Gastroesophageal sphincter (tissue), 4 donors: ENCODE data around the gene NBAS. TPM values are rescaled to one million over a fixed set of nuclear protein-coding genes. Genes with fewer than 3 reads are reported as not detected.

ENCODE experiments used
- ATAC-seq: fragments of 150-250 bp; one replicate; pipeline ENCODE4 v1.9.1; 2016; ENCODE audit warnings: mild to moderate bottlenecking, moderate library complexity
- H3K27ac ChIP-seq, 4 donors: fragments of 200-600 bp; sonication (generic) in 3 of 4; 1 replicate in 3 of 4; 2 replicates in 1 of 4; pipeline ENCODE4 v1.5.1; 2016 to 2019
- H3K27me3 ChIP-seq: fragments of 200-600 bp; sonication (generic); one replicate; pipeline ENCODE4 v1.5.1; 2019
- H3K36me3 ChIP-seq, 2 donors: fragments of 200-600 bp; sonication (generic); one replicate each; pipeline ENCODE4 v1.5.1; 2019; ENCODE audit warnings: control low read depth in 1 of 2
- H3K4me1 ChIP-seq, 3 donors: fragments of 200-600 bp; sonication (generic); 1 replicate in 2 of 3; 2 replicates in 1 of 3; pipeline ENCODE4 v1.5.1; 2016 to 2019; ENCODE audit warnings: control low read depth in 2 of 3
- H3K4me3 ChIP-seq, 2 donors: fragments of 200-600 bp; sonication (generic); one replicate each; pipeline ENCODE4 v1.5.1; 2019; ENCODE audit warnings: mild to moderate bottlenecking in 1 of 2, moderate library complexity in 1 of 2
- H3K9me3 ChIP-seq, 3 donors: fragments of 200-600 bp; sonication (generic); one replicate each; pipeline ENCODE4 v1.5.1; 2017 to 2019; ENCODE audit warnings: control low read depth in 2 of 3
- EP300 ChIP-seq: sonication (generic); formaldehyde crosslinking; IDR thresholded peaks from one replicate; pipeline ENCODE4 v1.6.1; 2017; ENCODE audit warnings: antibody characterized with exemption, mild to moderate bottlenecking
- POLR2A ChIP-seq, 2 donors: fragments of 450-650 bp; IDR thresholded peaks; one replicate each; pipeline ENCODE4 v1.6.1; 2017; ENCODE audit warnings: antibody characterized with exemption in 2 of 2, mild to moderate bottlenecking in 2 of 2, moderate library complexity in 1 of 2
- POLR2AphosphoS5 ChIP-seq: sonication (generic); formaldehyde crosslinking; IDR thresholded peaks from one replicate; pipeline ENCODE4 v1.6.1; 2017; ENCODE audit warnings: antibody characterized with exemption
- WGBS, 2 donors: methylation state at CpG; one replicate each; pipeline ENCODE4 v1.1.5; 2018; ENCODE audit warnings: low coverage in 1 of 2; 5-methylcytosine and 5-hydroxymethylcytosine counted together
- total RNA-seq, 4 donors: library from RNA; depleted of rRNA; stranded (reverse); fragments of >200 nt; gene quantifications; one replicate each; pipeline ENCODE4 v1.1.0, GENCODE V29; 2016
- TF ChIP-seq, protein P1 (sequence below), 4 experiments: fragments of 200-600 bp in 2 of 4; fragments of 450-650 bp in 2 of 4; sonication (generic) in 1 of 4; IDR thresholded peaks; one replicate each; pipeline ENCODE4 v1.5.1; 2017 to 2019; ENCODE audit warnings: antibody characterized with exemption in 4 of 4, mild to moderate bottlenecking in 2 of 4, moderate library complexity in 2 of 4

NBAS gene
- total RNA-seq, 4 donors from 2014 or later: 34.9 to 50.9 (median 40.4) TPM

DNA sequence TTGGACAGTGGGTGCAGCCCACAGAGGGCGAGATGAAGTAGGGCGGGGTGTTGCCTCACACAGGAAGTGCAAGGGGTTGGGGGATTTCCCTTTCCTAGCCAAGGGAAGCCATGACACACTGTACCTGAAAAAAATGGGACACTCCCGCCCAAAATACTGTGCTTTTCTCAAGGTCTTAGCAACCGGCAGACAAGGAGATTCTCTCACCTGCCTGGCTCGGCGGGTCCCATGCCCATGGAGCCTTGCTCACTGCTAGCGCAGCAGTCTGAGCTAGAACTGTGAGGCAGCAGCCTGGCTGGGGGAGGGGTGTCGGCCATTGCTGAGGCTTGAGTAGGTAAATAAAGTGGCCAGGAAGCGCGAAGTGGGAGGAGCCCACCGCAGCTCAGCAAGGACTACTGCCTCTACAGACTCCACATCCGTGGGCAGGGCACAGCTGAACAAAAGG is 244.7 kb downstream of the NBAS start:
- 93% methylated on average over 4 of the region's 12 CpGs; no CpG with 5 or more reads in 1 of the 2 donors for WGBS, 2 donors
- Histone ChIP-seq H3K27ac (no peak overlapping the region), H3K4me3 (no peak overlapping the region), H3K36me3 (peaks cover 0 to 32% of the 10 kb centered on the region in 2 donors), H3K9me3 (peaks cover 0 to 19% (median 0%) of the 10 kb centered on the region in 3 donors), H3K4me1 (no peaks in the 10 kb centered on the region), H3K27me3 (no peaks in the 10 kb centered on the region)
- TF ChIP-seq, protein P1, sequence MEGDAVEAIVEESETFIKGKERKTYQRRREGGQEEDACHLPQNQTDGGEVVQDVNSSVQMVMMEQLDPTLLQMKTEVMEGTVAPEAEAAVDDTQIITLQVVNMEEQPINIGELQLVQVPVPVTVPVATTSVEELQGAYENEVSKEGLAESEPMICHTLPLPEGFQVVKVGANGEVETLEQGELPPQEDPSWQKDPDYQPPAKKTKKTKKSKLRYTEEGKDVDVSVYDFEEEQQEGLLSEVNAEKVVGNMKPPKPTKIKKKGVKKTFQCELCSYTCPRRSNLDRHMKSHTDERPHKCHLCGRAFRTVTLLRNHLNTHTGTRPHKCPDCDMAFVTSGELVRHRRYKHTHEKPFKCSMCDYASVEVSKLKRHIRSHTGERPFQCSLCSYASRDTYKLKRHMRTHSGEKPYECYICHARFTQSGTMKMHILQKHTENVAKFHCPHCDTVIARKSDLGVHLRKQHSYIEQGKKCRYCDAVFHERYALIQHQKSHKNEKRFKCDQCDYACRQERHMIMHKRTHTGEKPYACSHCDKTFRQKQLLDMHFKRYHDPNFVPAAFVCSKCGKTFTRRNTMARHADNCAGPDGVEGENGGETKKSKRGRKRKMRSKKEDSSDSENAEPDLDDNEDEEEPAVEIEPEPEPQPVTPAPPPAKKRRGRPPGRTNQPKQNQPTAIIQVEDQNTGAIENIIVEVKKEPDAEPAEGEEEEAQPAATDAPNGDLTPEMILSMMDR (IDR thresholded peaks at IDR 0.05): no peak
- no peak for TF ChIP-seq POLR2AphosphoS5
- ATAC-seq: no peak

DNA sequence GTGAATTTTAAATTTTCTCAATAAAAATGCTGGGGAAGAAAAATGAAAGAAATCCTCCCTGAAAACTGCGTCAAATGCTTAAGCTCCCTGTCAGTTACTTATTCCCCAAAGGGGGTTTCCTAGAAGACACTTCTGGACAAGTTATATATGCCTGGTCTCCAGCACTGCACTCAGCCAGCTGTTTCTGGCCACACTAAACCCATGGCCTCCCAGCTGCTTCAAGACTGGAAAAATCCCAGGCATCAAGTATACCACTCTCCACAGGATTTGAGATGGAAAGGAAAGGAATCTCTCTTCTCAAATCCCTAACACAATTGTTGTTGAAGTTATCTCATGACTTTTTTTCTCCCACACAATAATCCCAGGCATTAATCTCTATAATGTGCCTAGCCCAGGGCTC is 245.7 kb downstream of the NBAS start:
- peaks cover 0 to 12% (median 0%) of the 10 kb centered on the region in 3 donors for H3K9me3 ChIP-seq
- peaks cover 0 to 32% of the 10 kb centered on the region in 2 donors for H3K36me3 ChIP-seq
- WGBS, 2 donors: 80 to 100% methylated on average over 1 of the region's 1 CpG
- no peaks in the 10 kb centered on the region for H3K4me1 ChIP-seq
- ATAC-seq: no peak
- H3K4me3 ChIP-seq: no peak overlapping the region
- no peaks in the 10 kb centered on the region for H3K27me3 ChIP-seq
- TF ChIP-seq POLR2AphosphoS5: no peak
- no peak for TF ChIP-seq POLR2A (IDR thresholded peaks at IDR 0.05)
- no peak overlapping the region for H3K27ac ChIP-seq

DNA sequence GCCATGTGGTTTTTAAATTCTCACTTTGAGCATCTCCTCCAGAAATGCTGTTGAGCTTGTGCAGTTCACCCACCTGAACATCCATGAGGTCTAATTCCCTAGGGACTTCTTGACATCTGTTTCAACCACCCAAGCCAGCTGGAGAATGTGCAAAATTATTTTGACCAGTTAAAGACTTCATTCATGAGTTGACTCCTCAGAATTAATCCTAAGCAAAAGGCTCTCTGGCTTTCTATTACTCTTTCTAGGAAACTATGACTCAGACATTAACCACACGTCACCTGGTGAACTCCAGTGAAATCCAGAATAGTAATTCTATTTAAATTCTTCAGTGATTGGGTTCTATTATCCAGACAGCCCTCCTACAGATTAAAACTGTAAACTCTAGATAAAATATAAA is 247.5 kb downstream of the NBAS start:
- no peak for TF ChIP-seq POLR2A (IDR thresholded peaks at IDR 0.05)
- TF ChIP-seq EP300: no peak
- TF ChIP-seq, protein P1 (IDR thresholded peaks at IDR 0.05): no peak
- no peak for TF ChIP-seq POLR2AphosphoS5
- H3K4me3 ChIP-seq: no peak overlapping the region
- WGBS, 2 donors: 7 to 29% methylated on average over 1 of the region's 1 CpG
- peaks cover 0 to 10% (median 0%) of the 10 kb centered on the region in 3 donors for H3K9me3 ChIP-seq
- no peak for ATAC-seq
- H3K4me1 ChIP-seq: no peaks in the 10 kb centered on the region
- H3K36me3 ChIP-seq: peaks cover 0 to 24% of the 10 kb centered on the region in 2 donors
- no peaks in the 10 kb centered on the region for H3K27me3 ChIP-seq
- no peak overlapping the region for H3K27ac ChIP-seq

DNA sequence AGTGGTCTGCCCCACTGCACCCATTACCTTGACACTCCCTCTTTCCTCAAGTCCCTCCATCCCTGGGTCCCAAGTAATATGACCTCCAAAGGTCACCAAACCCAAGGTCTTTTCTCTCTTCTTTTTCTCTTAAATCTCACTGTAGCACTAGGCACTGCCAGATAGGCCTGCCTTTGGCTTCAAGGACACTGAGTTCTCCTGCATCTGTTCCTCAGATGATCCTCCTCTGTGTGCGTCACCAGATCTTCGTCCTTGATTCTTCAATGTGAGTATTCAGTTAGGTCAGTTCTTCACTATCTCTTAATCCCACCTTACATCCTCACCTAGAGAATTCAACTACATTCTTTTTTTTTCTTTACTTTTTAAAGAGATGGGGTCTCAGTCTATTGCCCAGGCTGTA is 249.2 kb downstream of the NBAS start:
- Histone ChIP-seq H3K4me3 (no peak overlapping the region), H3K27ac (no peak overlapping the region), H3K9me3 (no peaks in the 10 kb centered on the region), H3K36me3 (peaks cover 0 to 27% of the 10 kb centered on the region in 2 donors), H3K4me1 (no peaks in the 10 kb centered on the region), H3K27me3 (no peaks in the 10 kb centered on the region)
- WGBS, 2 donors: 100% methylated on average over 1 to 2 of the region's 2 CpGs
- no peak for ATAC-seq
- no peak for TF ChIP-seq EP300
- no peak for TF ChIP-seq POLR2A (IDR thresholded peaks at IDR 0.05)
- TF ChIP-seq POLR2AphosphoS5: no peak
- TF ChIP-seq, protein P1 (IDR thresholded peaks at IDR 0.05): no peak

DNA sequence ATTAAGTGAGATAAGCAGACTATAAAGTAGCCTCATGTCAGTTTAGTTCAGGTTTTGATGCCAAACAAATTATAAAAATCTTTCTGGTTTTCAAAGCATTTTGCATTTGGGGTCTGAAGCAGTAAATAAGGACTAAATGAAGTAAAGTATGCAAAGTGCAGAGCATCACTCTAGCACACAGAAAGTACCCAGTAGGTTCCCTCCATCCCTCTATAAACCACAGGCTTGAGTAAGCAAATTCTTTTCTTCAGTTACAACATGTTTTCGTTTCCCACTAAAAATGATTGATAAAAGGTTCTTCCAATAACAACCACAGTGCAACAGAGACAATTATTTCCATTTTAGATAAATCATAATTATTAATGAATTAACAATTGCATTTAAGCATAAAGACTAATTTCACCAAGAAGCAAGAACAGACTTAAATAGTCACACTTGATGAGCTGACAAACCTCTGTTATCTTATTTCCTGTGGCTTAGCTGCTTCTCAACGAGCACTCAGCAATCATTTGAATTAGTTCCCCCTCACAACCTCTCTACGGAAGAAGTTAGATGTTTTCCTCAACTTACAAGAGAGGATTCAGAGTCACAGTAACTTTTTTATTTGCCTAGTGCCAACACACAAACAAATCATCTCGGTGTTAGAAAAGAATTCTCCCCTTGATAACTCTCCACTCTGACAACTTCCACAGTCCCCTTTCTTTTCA is 249.8 kb downstream of the NBAS start:
- 62 to 84% methylated on average over 3 to 4 of the region's 4 CpGs for WGBS, 2 donors

More for the DNA sequence above, 249.8 kb downstream of the NBAS start:
- no peaks in the 10 kb centered on the region for H3K4me1 ChIP-seq
- peaks cover 0 to 27% of the 10 kb centered on the region in 2 donors for H3K36me3 ChIP-seq
- no peak overlapping the region for H3K4me3 ChIP-seq
- H3K9me3 ChIP-seq: no peaks in the 10 kb centered on the region
- no peak for TF ChIP-seq EP300
- TF ChIP-seq POLR2AphosphoS5: no peak
- no peak for TF ChIP-seq POLR2A (IDR thresholded peaks at IDR 0.05)
- TF ChIP-seq, protein P1 (IDR thresholded peaks at IDR 0.05): no peak
- H3K27me3 ChIP-seq: no peaks in the 10 kb centered on the region
- no peak overlapping the region for H3K27ac ChIP-seq
- ATAC-seq: no peak
